Measurements from ENCODE around the gene ZBTB4. TPM values are rescaled to one million over a fixed set of nuclear protein-coding genes. Genes with fewer than 3 reads are reported as not detected.
"Not testable (repeated sequence)": the region's sequence is repeated elsewhere in the genome, so short reads cannot be mapped to it uniquely, and the experiment has no call there.

Gene ZBTB4
- total and polyA plus RNA-seq, 4 donors, result 20.0 to 81.9 (median 51.5) TPM

DNA sequence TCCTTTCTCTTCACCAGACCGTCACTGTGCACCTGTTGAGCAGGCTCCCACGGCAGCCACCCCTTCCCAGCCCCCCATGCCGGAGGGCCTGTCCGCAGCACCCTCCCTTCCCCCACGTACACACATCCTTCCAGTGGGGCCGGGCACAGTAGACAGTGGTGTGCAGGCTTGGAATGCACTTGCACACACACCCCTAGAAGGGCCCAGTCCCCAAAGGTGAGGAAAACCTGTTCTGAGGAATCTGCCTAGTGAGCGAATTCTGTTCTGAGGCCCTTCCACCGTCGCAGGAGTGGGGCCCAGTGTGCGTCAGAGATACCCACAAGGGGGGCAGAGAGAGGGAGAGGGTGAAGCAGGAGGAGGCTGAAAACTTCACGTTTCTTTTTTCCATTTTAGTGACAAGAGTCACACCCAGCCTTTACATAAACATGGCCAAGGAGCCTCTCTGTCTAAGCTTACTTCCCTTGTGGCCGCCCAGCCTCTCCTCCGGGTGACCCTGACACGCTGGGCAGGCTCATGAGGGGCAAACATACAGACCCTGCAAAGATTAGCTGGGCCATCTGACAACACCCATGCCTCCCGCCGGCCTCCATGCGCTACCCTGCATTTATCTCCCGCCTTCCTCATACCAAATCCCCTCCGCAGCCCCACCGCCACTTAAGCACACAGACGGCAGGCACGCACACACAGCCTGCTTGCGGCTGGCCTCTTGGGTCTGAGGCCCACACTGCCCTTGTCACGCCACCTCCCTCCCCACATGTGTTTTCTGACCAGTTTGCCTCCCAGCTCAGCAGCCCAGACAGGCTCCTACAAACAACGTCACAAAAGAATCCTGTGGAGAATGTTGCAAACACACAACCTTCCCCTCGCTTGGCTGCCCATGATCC, 1.8 kb downstream of the ZBTB4 start:
- Histone ChIP-seq H3K4me1 (ENCODE audit: control insufficient read depth in 1 of 2, insufficient read depth in 2 of 2, low read length in 2 of 2) (no peaks in the 10 kb centered on the region), H3K4me3 (ENCODE audit: low read length in 2 of 2) (peak overlapping the region; percentile 91 to 93), H3K27ac (ENCODE audit: low read depth in 1 of 2, low read length in 2 of 2) (peak overlapping the region in 1 of 2 donors; percentile 82), H3K9me3 (ENCODE audit: control insufficient read depth, low read length) (no peaks in the 10 kb centered on the region), H3K27me3 (ENCODE audit: control insufficient read depth in 1 of 2, insufficient read depth in 2 of 2, low read length in 1 of 2) (no peaks in the 10 kb centered on the region), H3K36me3 (ENCODE audit: control insufficient read depth in 1 of 2, insufficient read depth in 2 of 2, low read length in 1 of 2) (no peaks in the 10 kb centered on the region)
- DNase-seq (peak; percentile 76 to 83), ATAC-seq (ENCODE audit: low FRiP score) (peak; percentile 56)
- 9 to 12% methylated on average over 26 of the region's 26 CpGs for whole genome bisulfite sequencing, 2 donors
- intact Hi-C loops (cut with DNase I), result loop anchor here in 1 of 2 donors (10.0 kb wide), 1 partner anchor 123 kb away; the partner anchor contains the start of genes KCTD11 and TMEM95

DNA sequence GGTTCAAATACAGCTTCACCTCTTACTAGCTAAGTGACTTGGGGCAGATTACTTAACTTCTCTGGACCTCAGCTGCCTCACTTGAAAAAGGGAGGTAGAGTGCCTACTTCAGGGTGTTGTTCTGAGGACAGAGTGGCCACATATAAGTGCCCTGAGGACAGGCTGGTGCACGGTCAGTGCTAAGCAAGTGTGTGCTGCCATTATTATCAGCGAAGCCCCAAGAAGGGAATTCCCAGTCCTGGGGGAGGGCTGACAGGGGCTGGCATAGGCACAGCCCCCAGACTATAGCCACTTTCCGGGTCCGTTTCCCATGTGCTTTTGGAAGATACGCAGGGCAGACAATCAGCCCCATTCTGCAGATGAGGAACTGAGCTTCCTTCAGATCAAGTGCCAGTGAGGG, 2.5 kb downstream of the ZBTB4 start:
- intact Hi-C loops (cut with DNase I), result loop anchor here in 1 of 2 donors (10.0 kb wide), 1 partner anchor 122 kb away; the partner anchor contains the start of genes KCTD11 and TMEM95
- H3K9me3 ChIP-seq (ENCODE audit: control insufficient read depth, low read length), result no peaks in the 10 kb centered on the region
- H3K36me3 ChIP-seq (ENCODE audit: control insufficient read depth in 1 of 2, insufficient read depth in 2 of 2, low read length in 1 of 2), result no peaks in the 10 kb centered on the region
- no peaks in the 10 kb centered on the region for H3K4me1 ChIP-seq (ENCODE audit: control insufficient read depth in 1 of 2, insufficient read depth in 2 of 2, low read length in 2 of 2)
- ATAC-seq (ENCODE audit: low FRiP score) (no peak), DNase-seq (no peak)
- WGBS, 2 donors, result 70 to 82% methylated on average over 5 of the region's 5 CpGs
- H3K4me3 ChIP-seq (ENCODE audit: low read length in 2 of 2), result no peak overlapping the region
- no peaks in the 10 kb centered on the region for H3K27me3 ChIP-seq (ENCODE audit: control insufficient read depth in 1 of 2, insufficient read depth in 2 of 2, low read length in 1 of 2)
- H3K27ac ChIP-seq (ENCODE audit: low read depth in 1 of 2, low read length in 2 of 2), result peak overlapping the region in 1 of 2 donors; percentile 19

GRCh38 chr17:7476494-7476893, 2.9 kb downstream of the ZBTB4 start:
- Histone ChIP-seq H3K27me3 (ENCODE audit: control insufficient read depth in 1 of 2, insufficient read depth in 2 of 2, low read length in 1 of 2) (no peaks in the 10 kb centered on the region), H3K9me3 (ENCODE audit: control insufficient read depth, low read length) (no peaks in the 10 kb centered on the region), H3K4me3 (ENCODE audit: low read length in 2 of 2) (no peak overlapping the region), H3K27ac (ENCODE audit: low read depth in 1 of 2, low read length in 2 of 2) (peak overlapping the region in 1 of 2 donors; percentile 19), H3K4me1 (ENCODE audit: control insufficient read depth in 1 of 2, insufficient read depth in 2 of 2, low read length in 2 of 2) (no peaks in the 10 kb centered on the region), H3K36me3 (ENCODE audit: control insufficient read depth in 1 of 2, insufficient read depth in 2 of 2, low read length in 1 of 2) (no peaks in the 10 kb centered on the region)
- WGBS, 2 donors, result 18 to 24% methylated on average over 3 of the region's 3 CpGs
- ATAC-seq (ENCODE audit: low FRiP score) (no peak), DNase-seq (no peak)
- intact Hi-C loops (cut with DNase I), result loop anchor here in 1 of 2 donors (10.0 kb wide), 1 partner anchor 122 kb away; the partner anchor contains the start of genes KCTD11 and TMEM95

DNA sequence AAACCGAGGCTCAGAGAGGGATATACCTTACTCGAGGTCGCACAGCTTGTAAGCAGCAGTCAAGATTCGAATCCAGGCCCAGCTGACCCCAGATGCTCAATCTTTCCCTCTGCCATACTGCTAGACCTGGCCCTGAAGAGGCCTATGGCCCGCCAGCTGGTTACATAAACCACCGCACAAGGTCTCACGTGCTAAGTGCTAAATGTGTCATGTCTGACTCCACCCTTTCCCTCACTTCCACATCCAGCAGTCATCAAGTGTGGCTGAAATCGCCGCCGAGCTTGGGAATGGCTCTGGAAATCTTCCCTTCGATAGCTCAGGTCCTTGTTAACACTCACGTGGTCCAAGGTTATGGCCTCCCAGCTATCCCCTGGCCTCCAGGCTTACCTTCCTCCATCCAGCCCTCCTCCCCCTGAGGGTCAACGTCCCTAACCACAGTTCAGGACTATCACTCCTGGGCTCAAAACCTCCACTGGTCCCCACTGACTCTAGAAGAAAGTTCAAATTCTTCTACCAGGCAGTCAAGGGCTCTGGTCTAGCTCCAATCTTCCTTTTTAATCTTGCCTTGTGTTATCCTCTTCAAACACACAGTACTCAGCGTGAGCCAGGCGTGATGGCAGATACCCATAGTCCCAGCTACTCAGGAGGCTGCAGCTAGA, 3.5 kb downstream of the ZBTB4 start:
- ATAC-seq (ENCODE audit: low FRiP score) (peak; percentile 51), DNase-seq (peak in 1 of 2 donors; percentile 70)
- no peak overlapping the region for H3K27ac ChIP-seq (ENCODE audit: low read depth in 1 of 2, low read length in 2 of 2)

GRCh38 chr17:7474767-7475166, 4.7 kb downstream of the ZBTB4 start:
- 93% methylated on average over 8 of the region's 8 CpGs for WGBS, 2 donors
- intact Hi-C loops (cut with DNase I), result loop anchor here in 1 of 2 donors (10.0 kb wide), 1 partner anchor 120 kb away; the partner anchor contains the start of genes KCTD11 and TMEM95
- H3K27me3 ChIP-seq (ENCODE audit: control insufficient read depth in 1 of 2, insufficient read depth in 2 of 2, low read length in 1 of 2); H3K4me3 ChIP-seq (ENCODE audit: low read length in 2 of 2); ATAC-seq (ENCODE audit: low FRiP score); H3K36me3 ChIP-seq (ENCODE audit: control insufficient read depth in 1 of 2, insufficient read depth in 2 of 2, low read length in 1 of 2); H3K9me3 ChIP-seq (ENCODE audit: control insufficient read depth, low read length); H3K27ac ChIP-seq (ENCODE audit: low read depth in 1 of 2, low read length in 2 of 2); H3K4me1 ChIP-seq (ENCODE audit: control insufficient read depth in 1 of 2, insufficient read depth in 2 of 2, low read length in 2 of 2); DNase-seq: not testable (repeated sequence)

More for the DNA sequence above, 3.5 kb downstream of the ZBTB4 start:
- no peaks in the 10 kb centered on the region for H3K4me1 ChIP-seq (ENCODE audit: control insufficient read depth in 1 of 2, insufficient read depth in 2 of 2, low read length in 2 of 2)
- no peak overlapping the region for H3K4me3 ChIP-seq (ENCODE audit: low read length in 2 of 2)
- intact Hi-C loops (cut with DNase I), result loop anchor here in 1 of 2 donors (10.0 kb wide), 1 partner anchor 121 kb away; the partner anchor contains the start of genes KCTD11 and TMEM95
- H3K36me3 ChIP-seq (ENCODE audit: control insufficient read depth in 1 of 2, insufficient read depth in 2 of 2, low read length in 1 of 2), result no peaks in the 10 kb centered on the region
- no peaks in the 10 kb centered on the region for H3K27me3 ChIP-seq (ENCODE audit: control insufficient read depth in 1 of 2, insufficient read depth in 2 of 2, low read length in 1 of 2)
- no peaks in the 10 kb centered on the region for H3K9me3 ChIP-seq (ENCODE audit: control insufficient read depth, low read length)
- 56 to 58% methylated on average over 15 of the region's 15 CpGs for WGBS, 2 donors

DNA sequence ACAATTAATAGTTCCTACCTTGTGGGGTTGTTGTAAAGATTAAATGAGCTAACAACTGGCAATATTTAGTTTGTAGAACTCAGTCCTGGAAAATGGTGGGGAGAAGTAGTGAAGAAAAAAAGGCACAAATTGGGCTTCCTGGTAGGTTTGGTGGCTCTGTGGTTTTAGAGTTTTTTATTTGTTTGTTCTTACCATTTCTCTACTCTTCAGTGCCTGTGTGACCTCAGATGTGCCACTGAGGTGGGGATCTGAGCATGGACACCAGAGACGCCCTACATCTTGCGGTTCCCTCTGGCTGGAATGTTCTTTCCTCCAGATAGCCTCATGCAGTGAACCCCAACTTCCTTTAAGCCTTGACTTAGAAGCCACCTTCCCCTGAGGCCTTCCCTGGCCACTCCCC, 7.7 kb downstream of the ZBTB4 start:
- WGBS, 2 donors, result 83 to 86% methylated on average over 2 of the region's 2 CpGs
- no peak overlapping the region for H3K27ac ChIP-seq (ENCODE audit: low read depth in 1 of 2, low read length in 2 of 2)
- DNase-seq, result no peak
- no peak overlapping the region for H3K4me3 ChIP-seq (ENCODE audit: low read length in 2 of 2)
- H3K9me3 ChIP-seq (ENCODE audit: control insufficient read depth, low read length), result no peaks in the 10 kb centered on the region
- H3K27me3 ChIP-seq (ENCODE audit: control insufficient read depth in 1 of 2, insufficient read depth in 2 of 2, low read length in 1 of 2), result no peaks in the 10 kb centered on the region
- no peak for ATAC-seq (ENCODE audit: low FRiP score)
- H3K4me1 ChIP-seq (ENCODE audit: control insufficient read depth in 1 of 2, insufficient read depth in 2 of 2, low read length in 2 of 2), result no peaks in the 10 kb centered on the region
- H3K36me3 ChIP-seq (ENCODE audit: control insufficient read depth in 1 of 2, insufficient read depth in 2 of 2, low read length in 1 of 2), result no peaks in the 10 kb centered on the region
- intact Hi-C loops (cut with DNase I), result loop anchor here in 1 of 2 donors (10.0 kb wide), 1 partner anchor 117 kb away; the partner anchor contains the start of genes KCTD11 and TMEM95

DNA sequence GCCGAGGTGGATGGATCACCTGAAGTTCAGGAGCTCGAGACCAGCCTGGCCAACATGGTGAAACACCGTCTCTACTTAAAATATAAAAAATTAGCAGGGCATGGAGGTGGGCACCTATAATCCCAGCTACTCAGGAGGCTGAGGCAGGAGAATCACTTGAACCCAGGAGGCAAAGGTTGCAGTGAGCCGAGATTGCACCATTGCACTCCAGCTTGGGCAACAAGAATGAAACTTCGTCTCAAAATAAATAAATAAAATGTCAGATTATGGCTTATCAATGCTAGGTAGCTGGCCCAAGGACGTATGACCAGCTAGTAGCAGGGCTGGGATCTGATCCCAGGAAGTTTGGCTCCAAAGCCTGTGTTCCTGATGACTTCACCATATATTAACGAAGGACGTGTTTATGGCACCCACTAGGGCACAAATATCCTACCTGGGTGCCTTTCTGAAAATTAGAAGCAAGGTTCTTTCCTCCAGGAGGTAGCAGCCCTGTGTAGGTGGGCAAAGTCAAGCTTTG, 8.9 kb downstream of the ZBTB4 start:
- intact Hi-C loops (cut with DNase I), result loop anchor here in 1 of 2 donors (10.0 kb wide), 1 partner anchor 116 kb away; the partner anchor contains the start of genes KCTD11 and TMEM95
- H3K27ac ChIP-seq (ENCODE audit: low read depth in 1 of 2, low read length in 2 of 2); H3K9me3 ChIP-seq (ENCODE audit: control insufficient read depth, low read length); DNase-seq; H3K27me3 ChIP-seq (ENCODE audit: control insufficient read depth in 1 of 2, insufficient read depth in 2 of 2, low read length in 1 of 2); H3K4me1 ChIP-seq (ENCODE audit: control insufficient read depth in 1 of 2, insufficient read depth in 2 of 2, low read length in 2 of 2); H3K36me3 ChIP-seq (ENCODE audit: control insufficient read depth in 1 of 2, insufficient read depth in 2 of 2, low read length in 1 of 2); ATAC-seq (ENCODE audit: low FRiP score); H3K4me3 ChIP-seq (ENCODE audit: low read length in 2 of 2): not testable (repeated sequence)
- WGBS, 2 donors, result 46 to 53% methylated on average over 8 of the region's 8 CpGs

DNA sequence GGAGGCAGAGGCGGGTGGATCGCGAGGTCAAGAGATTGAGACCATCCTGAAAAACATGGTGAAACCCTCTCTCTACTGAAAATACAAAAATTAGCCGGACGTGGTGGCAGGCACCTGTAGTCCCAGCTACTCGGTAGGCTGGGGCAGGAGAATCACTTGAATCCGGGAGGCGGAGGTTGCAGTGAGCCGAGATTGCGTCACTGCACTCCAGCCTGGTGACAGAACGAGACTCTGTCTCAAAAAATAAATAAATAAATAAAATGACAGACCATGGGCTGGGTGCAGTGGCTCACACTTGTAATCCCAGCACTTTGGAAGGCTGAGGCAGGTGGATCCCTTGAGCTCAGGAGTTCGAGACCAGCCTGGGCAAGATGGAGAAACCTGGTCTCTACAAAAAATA, 9.6 kb downstream of the ZBTB4 start:
- not testable (repeated sequence) for H3K27me3 ChIP-seq (ENCODE audit: control insufficient read depth in 1 of 2, insufficient read depth in 2 of 2, low read length in 1 of 2); DNase-seq; H3K4me1 ChIP-seq (ENCODE audit: control insufficient read depth in 1 of 2, insufficient read depth in 2 of 2, low read length in 2 of 2); H3K27ac ChIP-seq (ENCODE audit: low read depth in 1 of 2, low read length in 2 of 2); ATAC-seq (ENCODE audit: low FRiP score); H3K4me3 ChIP-seq (ENCODE audit: low read length in 2 of 2); H3K36me3 ChIP-seq (ENCODE audit: control insufficient read depth in 1 of 2, insufficient read depth in 2 of 2, low read length in 1 of 2); H3K9me3 ChIP-seq (ENCODE audit: control insufficient read depth, low read length)
- intact Hi-C loops (cut with DNase I), result loop anchor here in 1 of 2 donors (10.0 kb wide), 1 partner anchor 115 kb away; the partner anchor contains the start of genes KCTD11 and TMEM95
- 95% methylated on average over 12 of the region's 12 CpGs for WGBS, 2 donors

Measured in aorta (tissue), 5 donors.